HCT116 (cell line): ENCODE measurements around the gene ZNF488. TPM values are rescaled to one million over a fixed set of nuclear protein-coding genes. Genes with fewer than 3 reads are reported as not detected.
"Not testable (repeated sequence)": the region's sequence is repeated elsewhere in the genome, so short reads cannot be mapped to it uniquely, and the experiment has no call there.

Source experiments
- ATAC-seq: fragments of 200-7000 bp; cut with Tn5 transposase; 2 replicates; pipeline ENCODE4 v1.9.1; 2020; ENCODE audit warnings: mild to moderate bottlenecking, moderate library complexity
- BruUV-seq: library from RNA; stranded (reverse); fragments of 400-500 nt; replicated peaks from 2 replicates; lab custom pipeline; 2021; lab: Mats Ljungman, UMichigan
- CTCF ChIA-PET: fragments of 300-600 bp; sonication (Branson Sonifier 250); formaldehyde crosslinking; loops from one replicate; lab custom pipeline; 2021; ENCODE audit warnings: antibody characterized with exemption; lab: Charles Lee
- POLR2A ChIA-PET: fragments of 300-600, 350-600 bp; sonication (Branson Sonifier 250); formaldehyde crosslinking; loops from one replicate; lab custom pipeline; 2021; ENCODE audit warnings: antibody characterized with exemption; lab: Charles Lee
- RAD21 ChIA-PET, 2 experiments: fragments of 300-600 bp; sonication (Branson Sonifier 250); formaldehyde crosslinking; loops; one replicate each; lab custom pipeline; 2023; ENCODE audit warnings: low total read pairs in 2 of 2; ENCODE audit not compliant: uncharacterized antibody in 2 of 2, unreplicated experiment in 2 of 2, low non-redundant PET in 1 of 2; lab: Charles Lee
- DNase-seq: peaks from one replicate; pipeline ENCODE4 v3.0.0-alpha.2; 2010; ENCODE audit warnings: low read depth, low spot score
- H2AFZ ChIP-seq: fragments of 200-600 bp; shearing (Covaris generic), sonication (generic); 2 replicates; pipeline ENCODE4 v1.6.1; 2017; ENCODE audit warnings: low read depth, mixed run types, mixed read lengths, antibody characterized with exemption, low read length; ENCODE audit not compliant: poor library complexity, severe bottlenecking
- H3K27ac ChIP-seq: 2 replicates; pipeline ENCODE4 v1.5.1; 2012; ENCODE audit warnings: low read depth, low read length
- H3K27me3 ChIP-seq: fragments of 200-600 bp; sonication (generic); 2 replicates; pipeline ENCODE4 v1.6.1; 2016; ENCODE audit warnings: mixed run types, low read length, mixed read lengths; ENCODE audit not compliant: insufficient read depth
- H3K36me3 ChIP-seq, 2 experiments: fragments of 200-500 bp in 1 of 2; fragments of 200-600 bp in 1 of 2; sonication (Bioruptor generic) in 1 of 2; sonication (generic) in 1 of 2; 2 replicates each; pipeline versions ENCODE4 v1.5.1 to v1.6.1; 2014 to 2016; ENCODE audit warnings: low read length in 2 of 2, inconsistent platforms in 1 of 2, mixed read lengths in 1 of 2, mixed run types in 1 of 2; ENCODE audit not compliant: insufficient read depth in 2 of 2, control insufficient read depth in 1 of 2
- H3K4me1 ChIP-seq, 2 experiments: fragments of 200-600 bp in 1 of 2; sonication (generic) in 1 of 2; 2 replicates each; pipeline versions ENCODE4 v1.5.1 to v1.6.1; 2012 to 2017; ENCODE audit warnings: low read length in 2 of 2, inconsistent platforms in 1 of 2, mild to moderate bottlenecking in 1 of 2, mixed read lengths in 1 of 2, mixed run types in 1 of 2, moderate library complexity in 1 of 2; ENCODE audit not compliant: insufficient read depth in 2 of 2, control insufficient read depth in 1 of 2
- H3K4me2 ChIP-seq: fragments of 200-600 bp; sonication (generic); 2 replicates; pipeline ENCODE4 v1.6.1; 2017; ENCODE audit warnings: mixed run types, low read length, mixed read lengths
- H3K4me3 ChIP-seq, 2 experiments: fragments of 200-600 bp in 1 of 2; sonication (generic) in 1 of 2; replicated peaks in 1 of 2; 2 replicates each; pipeline ENCODE4 v1.5.1; 2011 to 2016; ENCODE audit warnings: low read length in 2 of 2, control low read depth in 1 of 2, low read depth in 1 of 2, mild to moderate bottlenecking in 1 of 2, mixed read lengths in 1 of 2, mixed run types in 1 of 2
- H3K79me2 ChIP-seq: fragments of 200-600 bp; sonication (generic); 2 replicates; pipeline ENCODE4 v1.6.1; 2017; ENCODE audit warnings: mild to moderate bottlenecking, mixed run types, low read length, moderate library complexity, mixed read lengths; ENCODE audit not compliant: insufficient read depth
- H3K9ac ChIP-seq: fragments of 200-600 bp; sonication (generic); 2 replicates; pipeline ENCODE4 v1.6.1; 2016; ENCODE audit warnings: low read length, mixed read lengths
- H3K9me2 ChIP-seq: fragments of 200-600 bp; sonication (generic), shearing (Covaris generic); 2 replicates; pipeline ENCODE4 v1.6.1; 2017; ENCODE audit warnings: mixed run types, mild to moderate bottlenecking, moderate library complexity; ENCODE audit not compliant: insufficient read depth
- H3K9me3 ChIP-seq, 2 experiments: fragments of 200-500 bp in 1 of 2; fragments of 200-600 bp in 1 of 2; sonication (Bioruptor generic) in 1 of 2; sonication (generic) in 1 of 2; 2 replicates each; pipeline ENCODE4 v1.6.1; 2014 to 2017; ENCODE audit warnings: low read length in 2 of 2, mixed read lengths in 2 of 2, inconsistent platforms in 1 of 2, low read depth in 1 of 2, mild to moderate bottlenecking in 1 of 2, mixed run types in 1 of 2, moderate library complexity in 1 of 2; ENCODE audit not compliant: control insufficient read depth in 1 of 2, insufficient read depth in 1 of 2
- H4K20me1 ChIP-seq: fragments of 200-600 bp; sonication (generic), shearing (Covaris generic); 2 replicates; pipeline ENCODE4 v1.6.1; 2017; ENCODE audit warnings: mixed run types, mild to moderate bottlenecking, moderate library complexity; ENCODE audit not compliant: insufficient read depth
- ATF3 ChIP-seq: IDR thresholded peaks from 2 replicates; pipeline ENCODE4 v1.6.1; 2012
- EZH2 ChIP-seq: fragments of 200-600 bp; sonication (generic); IDR thresholded peaks from 2 replicates; pipeline ENCODE4 v1.6.1; 2017; ENCODE audit warnings: antibody characterized with exemption, mixed run types
- EZH2phosphoT487 ChIP-seq: fragments of 200-600 bp; IDR thresholded peaks from 2 replicates; pipeline ENCODE4 v1.6.1; 2018; ENCODE audit warnings: antibody characterized with exemption, borderline replicate concordance
- JUND ChIP-seq: IDR thresholded peaks from 2 replicates; pipeline ENCODE4 v1.6.1; 2012
- RAD21 ChIP-seq: IDR thresholded peaks from 2 replicates; pipeline ENCODE4 v1.6.1; 2012; ENCODE audit warnings: low read depth, mild to moderate bottlenecking
- intact Hi-C: fragments of 100-400 bp; cut with micrococcal nuclease; formaldehyde crosslinking; loops from 2 replicates; pipeline ENCODE4 v1.10.0; 2022
- total RNA-seq: library from RNA; stranded (reverse); gene quantifications from one replicate; pipeline ENCODE4 v1.2.1, GENCODE V29; 2021; ENCODE audit not compliant: unreplicated experiment

ZNF488 gene
- total RNA-seq, 1 experiment from 2014 or later, result 3.9 TPM

- no peak overlapping the region for H3K4me2 ChIP-seq
- ChIA-PET CTCF (interaction anchor here (1.1 kb wide), 1 partner anchor 14 kb away, joined by 4 read pairs; no protein-coding TSS in a partner anchor), RAD21 (no interaction called here), POLR2A (no interaction called here)
- H3K9me3 ChIP-seq, result no peaks in the 10 kb centered on the region
- no peaks in the 10 kb centered on the region for H3K9me2 ChIP-seq
- no TSS peak for BruUV-seq
- H3K27ac ChIP-seq, result no peak overlapping the region
- TF ChIP-seq EZH2 (no peak), JUND (no peak), RAD21 (no peak), ATF3 (no peak), EZH2phosphoT487 (no peak)
- no peak overlapping the region for H3K9ac ChIP-seq
- H3K36me3 ChIP-seq, result no peaks in the 10 kb centered on the region
- H3K79me2 ChIP-seq, result no peaks in the 10 kb centered on the region
- H4K20me1 ChIP-seq, result no peaks in the 10 kb centered on the region
- intact Hi-C loops, result no loop called here
- no peak for ATAC-seq
- peaks cover 20 to 43% of the 10 kb centered on the region in 2 experiments for H3K4me1 ChIP-seq
- H2AFZ ChIP-seq, result no peak overlapping the region
- no peaks in the 10 kb centered on the region for H3K27me3 ChIP-seq
- DNase-seq, result no peak
- H3K4me3 ChIP-seq, result no peak overlapping the region
Measured at GRCh38 chr10:47418321-47418720, 34.2 kb upstream of the ZNF488 start.

GRCh38 chr10:47416305-47417218 is 32.5 kb upstream of the ZNF488 start:
- BruUV-seq, H3K79me2 ChIP-seq, H2AFZ ChIP-seq, H3K27me3 ChIP-seq, POLR2A ChIA-PET, intact Hi-C loops, ATAC-seq, H4K20me1 ChIP-seq, H3K9ac ChIP-seq, H3K4me2 ChIP-seq, DNase-seq, RAD21 ChIA-PET, H3K27ac ChIP-seq, H3K4me3 ChIP-seq, H3K9me2 ChIP-seq, CTCF ChIA-PET, H3K9me3 ChIP-seq, H3K36me3 ChIP-seq: not testable (repeated sequence)
- H3K4me1 ChIP-seq, result peaks cover 23 to 45% of the 10 kb centered on the region in 2 experiments
